H9 (cell line): ENCODE results near the gene AFAP1. TPM values are rescaled to one million over a fixed set of nuclear protein-coding genes. Genes with fewer than 3 reads are reported as not detected.

ENCODE experiments used
- DNase-seq: peaks from one replicate; pipeline ENCODE4 v3.0.0-alpha.2; 2017
- H2AFZ ChIP-seq: one replicate; pipeline ENCODE4 v1.6.1; 2013; ENCODE audit warnings: mild to moderate bottlenecking, low read length, control low read depth, moderate library complexity
- H2AK5ac ChIP-seq: 2 replicates; pipeline ENCODE4 v1.6.1; 2013; ENCODE audit warnings: low read length, control low read depth, mixed read lengths; ENCODE audit not compliant: insufficient read length
- H2BK120ac ChIP-seq: one replicate; pipeline ENCODE4 v1.6.1; 2013; ENCODE audit warnings: low read depth, mild to moderate bottlenecking, low read length, control low read depth, inconsistent platforms; ENCODE audit not compliant: poor library complexity, severe bottlenecking
- H2BK12ac ChIP-seq: 2 replicates; pipeline ENCODE4 v1.6.1; 2013; ENCODE audit warnings: low read length, control low read depth, mixed read lengths, low read depth; ENCODE audit not compliant: insufficient read length
- H2BK15ac ChIP-seq: 2 replicates; pipeline ENCODE4 v1.6.1; 2013; ENCODE audit warnings: low read depth, low read length, control low read depth
- H2BK20ac ChIP-seq: one replicate; pipeline ENCODE4 v1.6.1; 2013; ENCODE audit warnings: low read depth, mild to moderate bottlenecking, low read length, control low read depth, inconsistent platforms; ENCODE audit not compliant: poor library complexity, severe bottlenecking
- H2BK5ac ChIP-seq: 2 replicates; pipeline ENCODE4 v1.6.1; 2013; ENCODE audit warnings: low read length, control low read depth, mixed read lengths; ENCODE audit not compliant: insufficient read length
- H3K14ac ChIP-seq: 2 replicates; pipeline ENCODE4 v1.6.1; 2013; ENCODE audit warnings: low read length, control low read depth; ENCODE audit not compliant: insufficient read depth
- H3K18ac ChIP-seq: 2 replicates; pipeline ENCODE4 v1.6.1; 2013; ENCODE audit warnings: low read depth, mild to moderate bottlenecking, mixed read lengths, low read length, control low read depth; ENCODE audit not compliant: insufficient read length
- H3K23ac ChIP-seq: 2 replicates; pipeline ENCODE4 v1.6.1; 2013; ENCODE audit warnings: low read length, control low read depth, mixed read lengths, low read depth; ENCODE audit not compliant: insufficient read length
- H3K23me2 ChIP-seq: 2 replicates; pipeline ENCODE4 v1.6.1; 2013; ENCODE audit warnings: low read depth, mild to moderate bottlenecking, mixed read lengths, low read length, control low read depth; ENCODE audit not compliant: insufficient read length, poor library complexity, severe bottlenecking
- H3K27ac ChIP-seq: 2 replicates; pipeline ENCODE4 v1.5.1; 2013; ENCODE audit warnings: low read length, control low read depth, mixed read lengths, low read depth; ENCODE audit not compliant: insufficient read length
- H3K27me3 ChIP-seq: 2 replicates; pipeline ENCODE4 v1.6.1; 2013; ENCODE audit warnings: low read length, control low read depth, inconsistent platforms; ENCODE audit not compliant: insufficient read depth
- H3K4ac ChIP-seq: 2 replicates; pipeline ENCODE4 v1.6.1; 2013; ENCODE audit warnings: low read depth, mild to moderate bottlenecking, control low read depth, inconsistent platforms, low read length, moderate library complexity
- H3K4me1 ChIP-seq: 2 replicates; pipeline ENCODE4 v1.6.1; 2013; ENCODE audit warnings: low read length, control low read depth, inconsistent platforms; ENCODE audit not compliant: insufficient read depth
- H3K4me2 ChIP-seq: 2 replicates; pipeline ENCODE4 v1.6.1; 2013; ENCODE audit warnings: low read length, control low read depth, mixed read lengths; ENCODE audit not compliant: insufficient read length, insufficient read depth
- H3K56ac ChIP-seq: 2 replicates; pipeline ENCODE4 v1.6.1; 2013; ENCODE audit warnings: low read depth, mild to moderate bottlenecking, mixed read lengths, low read length, control low read depth; ENCODE audit not compliant: insufficient read length
- H3K79me1 ChIP-seq: 2 replicates; pipeline ENCODE4 v1.6.1; 2013; ENCODE audit warnings: low read depth, mild to moderate bottlenecking, moderate library complexity, low read length, control low read depth, inconsistent platforms; ENCODE audit not compliant: insufficient read depth, poor library complexity, severe bottlenecking
- H3K79me2 ChIP-seq: 2 replicates; pipeline ENCODE4 v1.6.1; 2013; ENCODE audit warnings: low read length, control low read depth, inconsistent platforms; ENCODE audit not compliant: insufficient read depth
- H3K9ac ChIP-seq: 2 replicates; pipeline ENCODE4 v1.6.1; 2013; ENCODE audit warnings: low read length, control low read depth, mixed read lengths; ENCODE audit not compliant: insufficient read length; ENCODE audit errors: extremely low read depth
- H3K9me3 ChIP-seq: one replicate; pipeline ENCODE4 v1.6.1; 2013; ENCODE audit warnings: low read depth, low read length, inconsistent platforms; ENCODE audit not compliant: control insufficient read depth
- H3T11ph ChIP-seq: one replicate; pipeline ENCODE4 v1.6.1; 2013; ENCODE audit warnings: mild to moderate bottlenecking, low read length, control low read depth, inconsistent platforms
- H4K20me1 ChIP-seq: one replicate; pipeline ENCODE4 v1.6.1; 2013; ENCODE audit not compliant: control insufficient read depth, insufficient read length, insufficient read depth
- H4K5ac ChIP-seq: 2 replicates; pipeline ENCODE4 v1.6.1; 2013; ENCODE audit warnings: low read depth, mild to moderate bottlenecking, mixed read lengths, low read length, control low read depth; ENCODE audit not compliant: insufficient read length
- H4K8ac ChIP-seq: replicated peaks from 2 replicates; pipeline ENCODE4 v1.6.1; 2013; ENCODE audit warnings: low read length, control low read depth, mixed read lengths, low read depth; ENCODE audit not compliant: insufficient read length
- H4K91ac ChIP-seq: 2 replicates; pipeline ENCODE4 v1.6.1; 2013; ENCODE audit warnings: low read depth, mild to moderate bottlenecking, moderate library complexity, mixed read lengths, low read length, control low read depth; ENCODE audit not compliant: insufficient read length
- H3K27ac Mint-ChIP-seq, 3 experiments: 2 replicates in 2 of 3; 3 replicates in 1 of 3; pipeline ENCODE4 v1.8.0; 2020 to 2021; ENCODE audit warnings: mixed read lengths in 3 of 3, mild to moderate bottlenecking in 1 of 3, moderate library complexity in 1 of 3
- H3K27me3 Mint-ChIP-seq: 2 replicates; pipeline ENCODE4 v1.8.0; 2021; ENCODE audit warnings: low read depth, mild to moderate bottlenecking, moderate library complexity, mixed read lengths
- H3K36me3 Mint-ChIP-seq, 3 experiments: 2 replicates in 2 of 3; 3 replicates in 1 of 3; pipeline ENCODE4 v1.8.0; 2020 to 2021; ENCODE audit warnings: low read depth in 3 of 3, mixed read lengths in 3 of 3; ENCODE audit not compliant: insufficient read depth in 1 of 3
- H3K4me1 Mint-ChIP-seq, 2 experiments: 2 replicates each; pipeline ENCODE4 v1.8.0; 2020; ENCODE audit warnings: mixed read lengths in 2 of 2
- H3K4me3 Mint-ChIP-seq, 2 experiments: 2 replicates in 1 of 2; 3 replicates in 1 of 2; pipeline ENCODE4 v1.8.0; 2020 to 2021; ENCODE audit warnings: mild to moderate bottlenecking in 2 of 2, mixed read lengths in 2 of 2, moderate library complexity in 1 of 2
- H3K9me3 Mint-ChIP-seq, 2 experiments: 2 replicates in 1 of 2; 3 replicates in 1 of 2; pipeline ENCODE4 v1.8.0; 2020; ENCODE audit warnings: mild to moderate bottlenecking in 2 of 2, mixed read lengths in 2 of 2, moderate library complexity in 1 of 2
- CTCF ChIP-seq: fragments of 200-600 bp; sonication (generic); conservative IDR thresholded peaks from 3 replicates; pipeline ENCODE4 v1.8.0; 2021; ENCODE audit warnings: antibody characterized with exemption, mild to moderate bottlenecking
- WGBS: extraction: QIAGEN DNeasy Blood & Tissue Kit; methylation state at CpG from one replicate; pipeline ENCODE4 v1.1.7; 2013; ENCODE audit warnings: missing lambda C conversion rate, low lambda C conversion rate, mixed read lengths; ENCODE audit not compliant: insufficient read length; ENCODE audit errors: extremely low coverage; 5-methylcytosine and 5-hydroxymethylcytosine counted together
- total RNA-seq: library from RNA; stranded (reverse); gene quantifications from 2 replicates; pipeline ENCODE4 v1.2.1, GENCODE V29; 2021

Gene AFAP1
- total RNA-seq, 1 experiment from 2014 or later = 6.5 TPM

DNA sequence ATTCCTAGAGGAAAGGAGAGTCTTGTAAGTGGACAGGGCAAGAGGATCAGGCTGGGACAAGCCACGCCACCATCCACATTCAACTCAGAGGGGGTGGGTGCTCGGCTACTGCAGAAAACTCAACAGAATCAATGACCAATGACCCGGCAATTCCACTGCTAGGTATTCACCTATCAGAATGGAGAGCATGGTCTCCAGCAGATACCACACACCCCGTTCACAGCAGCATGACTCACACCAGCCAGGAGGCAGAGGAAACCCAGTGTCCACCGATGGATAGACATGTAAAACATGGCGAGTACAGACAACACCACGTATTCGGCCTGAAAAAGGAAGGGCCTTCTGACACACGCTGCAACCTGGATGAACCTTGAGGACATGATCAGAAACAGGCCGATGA lies 175.9 kb downstream of the AFAP1 start:
- Histone ChIP-seq H2BK120ac (no peak overlapping the region), H3K27me3 (no peaks in the 10 kb centered on the region), H2BK15ac (no peak overlapping the region), H3K9ac (no peak overlapping the region), H3K79me1 (no peaks in the 10 kb centered on the region), H3K23ac (no peak overlapping the region), H2BK5ac (no peak overlapping the region), H2BK20ac (no peak overlapping the region), H3T11ph (no peak overlapping the region), H3K56ac (no peak overlapping the region), H4K8ac (no peak overlapping the region), H3K4me2 (no peak overlapping the region), H3K4ac (no peak overlapping the region), H3K14ac (no peak overlapping the region), H3K18ac (no peak overlapping the region), H3K4me1 (no peaks in the 10 kb centered on the region), H2AFZ (no peak overlapping the region), H4K20me1 (no peaks in the 10 kb centered on the region), H3K9me3 (no peaks in the 10 kb centered on the region), H2AK5ac (no peak overlapping the region), H4K91ac (no peak overlapping the region), H3K27ac (no peak overlapping the region), H2BK12ac (no peak overlapping the region), H3K79me2 (no peaks in the 10 kb centered on the region), H3K23me2 (no peaks in the 10 kb centered on the region), H4K5ac (no peak overlapping the region)
- Mint-ChIP-seq H3K4me3 (no peak overlapping the region), H3K27ac (peak overlapping the region in 2 of 3 experiments; percentile 77 to 82; a peak in 2 of 7 replicates), H3K4me1 (peaks cover 5 to 9% of the 10 kb centered on the region in 2 experiments; a peak in 2 of 4 replicates), H3K9me3 (no peaks in the 10 kb centered on the region), H3K36me3 (peaks cover 0 to 4% (median 3%) of the 10 kb centered on the region in 3 experiments; a peak in 2 of 7 replicates), H3K27me3 (no peaks in the 10 kb centered on the region)
- TF ChIP-seq CTCF = no peak
- WGBS = no CpG with 5 or more reads among the region's 10 CpGs
- DNase-seq = no peak
